Kidney epithelial cell (primary cell): ENCODE results near the gene SEPTIN11. TPM values are rescaled to one million over a fixed set of nuclear protein-coding genes. Genes with fewer than 3 reads are reported as not detected.

ENCODE experiments used
- DNase-seq: peaks from one replicate; pipeline ENCODE4 v3.0.0-alpha.2; 2010; ENCODE audit warnings: low read depth
- H3K27me3 ChIP-seq: 2 replicates; pipeline ENCODE4 v1.6.0; 2011; ENCODE audit warnings: low read length; ENCODE audit not compliant: control insufficient read depth, insufficient read depth
- H3K36me3 ChIP-seq: 2 replicates; pipeline ENCODE4 v1.5.1; 2011; ENCODE audit warnings: low read length; ENCODE audit not compliant: control insufficient read depth, insufficient read depth
- H3K4me3 ChIP-seq: 2 replicates; pipeline ENCODE4 v1.5.1; 2011; ENCODE audit warnings: low read depth, mild to moderate bottlenecking, control low read depth, low read length
- CTCF ChIP-seq: IDR thresholded peaks from 2 replicates; pipeline ENCODE4 v1.5.1; 2011; ENCODE audit warnings: mild to moderate bottlenecking, moderate library complexity, low read length, control low read depth, inconsistent platforms; ENCODE audit not compliant: insufficient read depth, poor library complexity, severe bottlenecking
- total RNA-seq: library from RNA; depleted of rRNA; stranded (reverse); fragments of >200 nt; gene quantifications from 2 replicates; pipeline ENCODE4 v1.2.3, GENCODE V29; 2015

SEPTIN11 gene
- total RNA-seq, 1 donor from 2014 or later: 135 TPM

- H3K36me3 ChIP-seq: peaks cover 2% of the 10 kb centered on the region
- H3K27me3 ChIP-seq: no peaks in the 10 kb centered on the region
- DNase-seq: no peak
- H3K4me3 ChIP-seq: no peak overlapping the region
- TF ChIP-seq CTCF: no peak
Observed at GRCh38 chr4:76997077-76997476, 47.5 kb downstream of the SEPTIN11 start.

- H3K4me3 ChIP-seq: no peak overlapping the region
- no peak for TF ChIP-seq CTCF
- no peaks in the 10 kb centered on the region for H3K27me3 ChIP-seq
- no peak for DNase-seq
- peaks cover 2% of the 10 kb centered on the region for H3K36me3 ChIP-seq
Observed at GRCh38 chr4:76997532-76997931, 48.0 kb downstream of the SEPTIN11 start.

- no peak for DNase-seq
- H3K36me3 ChIP-seq: peaks cover 2% of the 10 kb centered on the region
Observed at GRCh38 chr4:76998251-76998901, 48.8 kb downstream of the SEPTIN11 start.

More at GRCh38 chr4:76998251-76998901, 48.8 kb downstream of the SEPTIN11 start:
- no peak for TF ChIP-seq CTCF
- Histone ChIP-seq H3K27me3 (no peaks in the 10 kb centered on the region), H3K4me3 (no peak overlapping the region)

Other genes starting within 250 kb of the SEPTIN11 start
- gene SOWAHB, start 51.6 kb upstream of the SEPTIN11 start, total RNA-seq: 21.3 and 23.3 TPM in 2 replicates
- gene CCNI, start 126.2 kb downstream of the SEPTIN11 start, total RNA-seq: 388 and 406 TPM in 2 replicates
- gene CCNG2, start 207.5 kb downstream of the SEPTIN11 start, total RNA-seq: 27.1 and 29.4 TPM in 2 replicates